DMS114 treated with DMSO at 0.1 percent for 48 hours (cell line): ENCODE measurements around the gene COBL.

Experiments
- DNase-seq: peaks from one replicate; lab custom pipeline; 2025; ENCODE audit not compliant: unreplicated experiment; lab: John Stamatoyannopoulos, UW

The COBL gene

DNA sequence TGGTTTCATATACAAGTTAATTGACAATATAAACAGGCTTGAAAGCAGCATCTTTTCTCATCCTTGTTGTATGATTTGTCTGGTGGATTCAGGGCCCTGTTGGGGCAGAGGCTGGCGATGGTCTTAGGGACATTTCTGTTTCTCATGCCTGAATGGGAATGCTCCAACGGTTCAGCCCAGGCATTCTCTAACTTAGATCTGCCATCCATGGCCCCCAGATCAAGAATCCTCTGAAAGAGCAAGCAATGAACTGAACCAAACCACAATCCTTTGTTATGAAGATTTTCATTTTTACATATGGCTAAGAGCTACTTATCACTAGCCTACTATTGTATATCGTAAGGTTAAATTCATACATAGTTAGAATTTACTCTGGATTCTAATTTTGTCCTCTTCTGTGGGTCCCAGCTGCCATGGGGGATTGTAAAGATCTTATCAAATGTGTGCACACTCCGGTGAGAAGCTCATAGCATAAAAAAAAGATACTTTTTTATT lies 163.9 kb downstream of the COBL start:
- DNase-seq, result no peak

DNA sequence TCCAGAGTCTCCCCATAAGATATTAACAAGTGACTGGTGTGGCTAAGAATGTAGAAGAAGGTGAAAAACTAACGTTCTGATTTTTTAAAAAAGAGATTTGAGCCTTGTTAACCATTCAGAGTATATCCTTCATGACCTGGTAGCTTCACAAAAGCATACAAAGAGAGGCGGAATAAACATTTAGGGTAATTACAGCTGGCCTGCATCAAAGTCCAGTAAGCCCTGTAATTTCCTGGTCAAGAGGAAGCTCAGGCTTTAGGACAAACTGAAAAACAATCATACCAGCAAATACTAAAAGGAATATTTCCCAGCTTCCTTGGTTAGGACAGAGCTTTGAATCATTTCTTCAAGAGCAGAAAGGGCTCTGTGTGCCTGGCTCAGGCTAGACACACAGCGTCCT lies 165.2 kb downstream of the COBL start:
- no peak for DNase-seq

DNA sequence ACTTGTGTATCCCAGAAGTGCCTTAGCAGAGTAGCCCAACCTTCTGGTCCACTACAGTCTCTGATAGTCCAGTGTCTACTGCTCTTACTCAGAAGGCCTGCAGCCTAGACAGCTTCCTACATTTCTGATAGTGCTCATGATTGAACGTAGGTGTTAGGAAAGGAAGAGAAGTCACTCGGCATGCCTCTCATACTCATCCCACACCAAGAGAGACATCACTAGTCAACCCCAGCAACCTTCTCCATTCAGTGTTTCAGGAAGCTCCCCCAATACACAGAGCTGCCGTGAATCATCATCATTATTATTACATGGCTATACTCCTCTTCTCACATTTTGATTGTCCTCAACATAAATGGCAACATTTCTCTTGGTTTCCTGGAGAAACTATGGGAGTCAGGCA lies 166.4 kb downstream of the COBL start:
- DNase-seq, result no peak

DNA sequence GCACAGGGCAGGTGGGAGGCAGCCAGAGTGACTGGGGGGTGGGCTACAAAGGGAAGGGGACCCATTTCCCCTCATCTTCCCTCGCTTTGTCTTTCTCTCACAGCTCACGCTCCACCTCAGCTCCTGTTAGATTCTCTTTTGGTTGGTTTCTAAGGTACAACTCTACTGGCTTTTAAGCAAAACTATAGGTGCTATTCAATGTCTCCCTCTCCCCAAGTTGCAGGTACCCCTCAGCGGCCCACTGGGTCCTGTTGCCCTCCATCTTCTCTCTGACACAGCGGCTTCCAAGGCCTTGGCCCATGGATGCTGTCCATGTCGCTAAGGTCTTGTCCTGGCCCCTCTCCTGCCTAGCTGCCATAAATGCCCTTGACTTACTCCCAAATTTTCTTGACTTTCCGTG lies 168.4 kb downstream of the COBL start:
- no peak for DNase-seq

DNA sequence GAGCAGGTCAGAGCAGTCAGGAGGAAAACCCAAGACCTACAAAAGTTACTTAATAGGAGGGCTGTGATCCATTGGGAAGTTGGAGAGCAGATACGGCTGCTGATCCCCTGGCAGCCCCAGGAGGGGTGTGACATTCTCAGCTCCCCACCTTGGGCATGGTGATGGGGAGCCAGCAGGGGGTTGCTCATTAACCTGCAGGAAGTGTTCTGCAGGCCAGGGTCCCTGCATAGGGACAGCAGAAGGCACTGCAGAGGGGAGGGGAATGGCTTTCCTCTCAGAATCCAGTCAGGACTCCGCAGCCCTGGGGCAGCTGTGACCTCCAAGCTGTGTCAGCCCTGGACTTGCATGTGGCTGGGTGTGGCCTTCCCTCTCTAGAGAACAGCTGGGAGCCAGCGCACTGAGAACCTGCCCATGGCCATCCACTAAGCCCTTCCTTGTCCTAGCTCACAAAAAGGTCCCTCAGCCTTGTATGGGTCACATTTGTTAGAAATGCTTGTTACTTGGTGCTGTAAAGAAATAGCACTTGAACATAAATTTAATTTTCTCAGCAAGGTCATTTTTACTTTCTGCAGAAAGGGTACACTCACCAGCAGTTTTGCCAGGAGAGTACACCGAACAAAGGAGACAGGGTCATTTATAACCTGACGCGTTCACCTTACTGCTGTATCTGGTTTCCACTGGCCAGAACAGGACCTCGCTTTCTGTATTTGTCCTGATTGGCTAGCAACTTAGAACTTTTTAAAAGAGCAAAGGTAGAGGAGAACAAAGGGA lies 169.6 kb downstream of the COBL start:
- DNase-seq, result no peak

DNA sequence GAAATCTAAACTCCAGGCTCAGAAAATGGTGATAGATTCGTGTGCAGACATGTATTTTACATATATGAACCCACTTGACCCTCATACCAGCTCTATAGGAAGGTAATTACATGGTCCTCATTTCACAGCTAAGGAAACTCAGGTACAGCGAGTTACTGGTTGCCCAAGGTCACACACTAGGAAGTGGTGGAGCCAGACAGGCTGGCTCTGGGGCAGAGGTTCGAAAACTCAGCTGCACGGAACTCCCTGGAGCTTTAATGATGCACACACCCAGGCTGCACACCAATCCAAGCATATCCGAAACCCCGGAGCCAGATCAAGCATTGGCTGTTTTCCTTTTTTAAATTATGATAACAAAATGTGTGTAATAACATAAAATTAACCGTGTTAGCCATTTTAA lies 172.4 kb downstream of the COBL start:
- DNase-seq, result no peak

DNA sequence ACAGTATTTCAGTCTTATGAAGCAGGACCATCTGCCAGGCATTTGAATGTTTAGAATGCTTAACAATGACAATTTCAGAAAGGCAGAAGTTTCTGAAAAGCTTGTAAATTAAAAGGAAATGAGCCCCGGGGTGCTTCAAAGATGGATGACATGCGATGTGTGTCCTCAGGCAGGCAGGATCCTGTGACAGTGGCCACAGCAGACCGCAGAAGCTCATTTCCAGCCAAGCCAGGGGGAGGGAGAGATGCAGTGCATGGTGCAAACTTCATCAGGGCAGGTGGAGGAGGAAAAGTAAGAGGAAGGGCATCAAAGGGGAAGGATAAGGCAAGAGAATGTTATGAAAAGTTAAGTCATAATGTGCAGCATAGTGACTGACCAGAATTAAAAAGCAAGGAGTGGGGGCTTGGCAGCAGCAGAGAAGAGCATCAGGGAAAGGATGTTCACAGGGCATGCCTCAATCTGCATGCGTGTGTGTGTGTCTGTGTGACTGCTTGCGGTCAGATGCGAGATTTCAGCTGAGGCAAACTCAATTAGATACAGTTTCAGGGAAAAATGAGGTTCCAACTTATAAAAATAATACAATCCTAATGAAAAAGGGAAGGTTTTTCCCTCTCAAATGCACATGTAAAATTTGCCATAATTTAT lies 173.7 kb downstream of the COBL start:
- no peak for DNase-seq

DNA sequence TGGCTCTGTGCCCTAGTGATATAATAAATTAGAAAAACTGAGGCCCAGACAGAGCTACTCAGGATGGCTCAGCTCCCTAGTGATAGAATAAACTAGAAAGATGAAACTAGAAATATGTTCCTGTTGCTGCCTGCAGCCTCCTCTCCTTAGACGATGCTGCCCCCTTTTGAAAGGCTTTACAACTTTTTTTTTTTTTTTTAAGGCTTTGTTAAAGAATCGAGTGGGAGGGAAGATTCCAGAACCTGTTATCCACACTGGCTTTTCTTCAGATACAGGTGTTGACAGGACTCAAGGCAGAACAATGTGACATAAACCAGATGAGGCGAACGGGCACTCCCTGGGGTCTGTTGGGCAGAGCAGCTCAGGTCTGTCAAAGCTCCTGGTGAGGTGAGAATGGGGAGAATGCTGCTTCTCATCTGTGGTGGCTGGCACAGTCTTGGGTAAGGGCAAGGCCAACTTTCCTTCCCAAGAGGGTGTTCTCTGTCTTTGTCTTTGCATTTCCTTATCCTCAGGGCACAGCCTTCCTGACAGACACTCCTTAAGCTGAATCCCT lies 175.1 kb downstream of the COBL start:
- peak; percentile 26 for DNase-seq

DNA sequence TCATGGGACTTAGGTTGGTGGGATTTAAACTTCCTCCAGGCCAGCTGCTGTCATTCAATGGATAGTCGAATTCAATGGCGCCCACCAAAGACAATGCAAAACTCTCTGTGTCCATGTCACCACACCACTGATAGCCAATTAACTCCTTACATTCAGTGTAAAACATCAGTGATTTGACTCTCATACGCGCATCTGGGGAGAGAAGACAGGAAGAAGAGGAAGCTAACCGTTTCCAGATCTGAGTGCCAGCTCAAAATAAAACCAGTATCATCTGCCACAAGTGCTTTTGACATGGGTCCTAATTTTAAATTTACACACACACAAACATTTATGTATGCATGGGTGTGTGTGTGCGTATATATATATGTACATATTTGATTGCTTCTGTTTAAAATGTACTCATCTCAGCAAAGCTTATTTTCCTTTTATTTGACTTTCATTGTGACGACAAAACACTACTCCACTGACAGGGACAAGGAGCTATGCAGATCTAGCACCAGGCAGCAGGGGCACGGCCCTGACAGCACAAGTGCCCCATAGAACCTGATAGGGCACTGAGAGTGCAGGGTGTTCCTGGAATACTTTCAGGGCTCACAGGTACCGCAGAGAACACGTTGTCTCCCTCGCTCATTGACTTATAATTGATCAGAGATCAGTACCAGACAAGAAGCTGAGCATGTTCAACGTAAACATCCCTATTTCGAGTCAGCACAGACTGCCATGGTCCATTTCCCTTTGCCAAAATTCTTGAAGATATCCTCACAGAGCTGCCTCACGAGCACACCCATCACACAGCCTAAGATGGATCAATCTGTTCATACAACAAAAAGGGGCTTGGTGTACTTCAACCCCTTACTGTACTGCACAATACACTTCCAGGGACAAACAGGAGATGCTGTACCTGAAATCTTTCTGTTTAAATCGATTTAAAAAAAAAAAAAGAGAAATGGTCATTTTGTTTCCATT lies 176.1 kb downstream of the COBL start:
- no peak for DNase-seq

DNA sequence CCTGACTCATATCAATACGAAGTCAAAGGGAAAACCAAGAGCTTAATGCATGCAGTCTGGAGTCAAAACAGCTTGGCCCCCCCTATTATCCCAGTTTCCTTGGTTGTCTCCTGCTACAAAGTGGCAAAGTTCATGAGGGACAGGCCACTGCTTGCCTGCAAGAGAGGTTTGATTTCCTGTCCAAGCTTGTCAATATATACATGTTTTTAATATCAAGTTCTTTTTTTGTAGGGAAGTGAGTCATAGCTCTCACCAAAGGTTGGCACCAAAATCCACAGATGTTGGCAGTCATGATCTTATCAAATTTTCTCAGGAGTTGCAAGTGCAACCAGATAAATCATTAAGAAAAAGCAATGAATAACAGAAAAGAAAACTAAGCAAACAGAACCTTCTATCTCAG lies 176.8 kb downstream of the COBL start:
- DNase-seq, result no peak

DNA sequence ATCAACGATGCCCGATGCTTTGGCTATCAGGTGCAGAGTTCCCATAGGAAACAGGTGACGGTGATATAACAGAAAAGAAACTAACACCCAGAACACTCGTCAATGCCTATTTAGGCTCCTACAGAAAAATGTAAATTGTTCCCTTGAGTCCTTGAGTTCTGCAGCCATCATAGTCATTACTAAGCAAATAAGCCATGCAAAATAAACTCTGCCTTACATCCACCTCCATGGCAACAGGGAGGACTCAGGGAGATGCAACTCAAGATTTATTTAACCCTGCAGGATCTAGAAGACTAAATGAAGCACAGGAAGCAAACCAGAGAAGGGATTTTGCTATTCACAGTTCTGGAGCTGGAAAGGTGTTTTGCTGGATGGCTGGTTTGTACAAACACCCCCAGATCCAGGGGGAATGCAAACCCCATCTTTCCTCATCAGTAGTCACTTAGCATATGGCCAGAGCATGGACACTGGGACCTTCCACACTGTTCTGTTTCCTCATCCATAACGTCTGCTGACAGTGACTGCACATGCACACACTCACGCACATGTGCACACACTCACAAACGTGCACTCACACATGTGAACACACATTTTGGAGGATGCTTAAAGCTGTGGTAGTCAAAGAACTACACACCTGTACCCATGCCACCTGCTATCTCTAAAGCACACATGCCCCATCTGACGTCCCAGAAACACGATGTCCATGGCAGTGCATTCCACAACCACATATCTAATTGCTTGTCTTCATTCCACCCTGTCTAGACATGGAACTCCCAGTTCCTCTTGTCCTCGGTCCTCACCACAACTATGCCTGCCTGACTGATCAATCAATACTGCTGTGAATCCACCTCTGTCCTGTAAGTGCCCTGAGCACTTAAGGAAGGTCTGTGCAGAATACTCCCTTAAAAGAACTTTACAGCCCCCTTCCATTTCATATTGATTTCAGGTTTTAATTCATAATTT lies 178.2 kb downstream of the COBL start:
- no peak for DNase-seq

DNA sequence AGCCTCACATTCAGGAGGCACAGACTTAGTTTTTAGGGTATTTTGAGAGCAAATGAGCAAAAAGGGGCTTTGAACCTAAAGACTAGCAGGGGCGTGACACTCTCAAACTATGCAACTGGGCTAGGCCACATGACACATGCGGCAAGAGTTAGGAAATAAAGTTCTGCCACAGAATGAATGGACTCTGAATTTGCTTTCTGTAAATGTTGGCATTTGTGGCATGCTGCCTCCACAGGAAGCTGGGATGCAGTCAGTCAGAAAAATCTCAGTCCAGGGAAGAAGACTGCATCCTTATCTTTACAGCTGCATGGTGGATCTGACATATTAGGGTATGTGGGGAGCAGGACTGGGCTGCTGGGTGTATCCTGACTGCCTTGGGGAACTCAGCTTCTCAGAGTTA lies 181.0 kb downstream of the COBL start:
- no peak for DNase-seq

DNA sequence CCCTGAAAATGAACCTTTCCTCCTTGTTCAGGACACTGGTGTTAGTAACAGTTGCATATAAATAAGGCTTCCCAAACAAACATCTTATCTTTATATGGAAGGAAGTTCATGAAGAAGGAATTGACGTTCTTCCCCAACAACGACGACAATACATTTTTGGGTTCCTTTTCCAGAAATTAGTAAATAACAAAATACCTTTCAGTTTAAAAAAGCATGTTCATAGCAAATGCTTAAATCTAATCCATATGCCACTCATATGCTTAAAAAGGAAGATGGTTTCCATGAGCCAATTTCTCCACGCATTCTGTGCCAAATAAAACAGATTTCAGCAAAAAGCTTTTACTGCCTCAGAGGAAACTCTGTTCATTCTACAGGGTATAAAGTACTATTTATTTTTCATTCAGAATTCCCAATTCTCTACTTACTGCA lies 182.6 kb downstream of the COBL start:
- no peak for DNase-seq

DNA sequence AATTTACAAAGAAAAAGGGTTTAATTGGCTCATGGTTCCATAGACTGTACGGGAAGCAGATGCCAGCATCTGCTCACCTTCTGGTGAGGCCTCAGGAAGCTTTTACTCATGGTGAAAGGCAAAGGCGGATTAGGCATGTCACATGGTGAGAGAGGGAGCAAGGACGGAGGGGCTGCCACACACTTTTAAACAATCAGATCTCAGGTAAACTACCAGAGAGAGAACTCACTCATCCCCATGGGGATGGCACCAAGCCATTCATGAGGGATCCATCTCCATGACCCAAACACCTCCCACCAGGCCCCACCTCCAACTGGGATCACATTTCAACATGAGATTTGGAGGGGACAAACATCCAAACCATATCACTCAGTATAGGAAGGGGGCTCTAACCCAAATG lies 183.9 kb downstream of the COBL start:
- no peak for DNase-seq

DNA sequence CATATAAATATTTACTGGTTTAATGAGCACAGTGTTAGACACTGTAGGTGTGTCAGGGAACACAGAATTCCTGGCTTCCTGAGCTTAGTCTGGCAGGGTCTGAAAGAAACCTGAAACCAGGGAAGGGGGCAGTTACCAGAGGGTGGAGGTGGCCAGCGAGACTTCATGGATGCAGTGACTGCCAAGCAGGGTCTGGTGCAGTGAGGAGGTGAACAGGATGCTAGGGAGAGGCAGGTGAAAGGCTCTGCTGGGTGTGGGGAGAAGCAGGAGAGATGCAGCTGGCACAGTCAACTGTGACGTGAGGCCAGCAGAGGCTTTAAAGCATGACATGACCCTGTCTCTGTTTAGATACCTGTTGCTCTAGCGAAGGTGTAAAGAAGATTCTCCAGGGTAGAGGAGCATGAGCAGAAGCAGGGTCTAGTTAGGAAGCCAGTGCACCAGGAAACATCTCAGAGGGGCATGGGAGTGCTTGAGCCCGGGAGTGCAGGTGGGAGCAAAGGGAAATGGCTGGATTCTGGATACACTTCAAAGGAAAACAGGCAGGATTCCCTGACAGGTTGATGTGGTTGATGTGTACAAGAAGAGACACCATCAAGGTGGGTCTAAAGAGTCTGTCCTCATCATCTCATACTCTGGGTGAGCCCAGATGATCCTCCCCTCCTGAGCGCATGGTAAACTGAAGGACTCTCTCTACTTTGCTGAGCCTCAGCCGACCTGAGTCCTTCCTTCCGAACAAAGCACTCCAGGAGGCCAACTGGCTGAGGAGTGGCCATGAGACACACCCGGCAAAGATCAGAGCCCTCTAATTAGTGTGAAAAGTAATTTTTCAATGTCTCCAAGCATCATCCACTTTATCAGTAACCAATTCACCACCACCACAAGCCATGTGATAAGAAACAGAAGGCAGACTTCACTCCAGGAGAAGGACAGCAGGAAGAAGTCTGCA lies 186.8 kb downstream of the COBL start:
- no peak for DNase-seq

DNA sequence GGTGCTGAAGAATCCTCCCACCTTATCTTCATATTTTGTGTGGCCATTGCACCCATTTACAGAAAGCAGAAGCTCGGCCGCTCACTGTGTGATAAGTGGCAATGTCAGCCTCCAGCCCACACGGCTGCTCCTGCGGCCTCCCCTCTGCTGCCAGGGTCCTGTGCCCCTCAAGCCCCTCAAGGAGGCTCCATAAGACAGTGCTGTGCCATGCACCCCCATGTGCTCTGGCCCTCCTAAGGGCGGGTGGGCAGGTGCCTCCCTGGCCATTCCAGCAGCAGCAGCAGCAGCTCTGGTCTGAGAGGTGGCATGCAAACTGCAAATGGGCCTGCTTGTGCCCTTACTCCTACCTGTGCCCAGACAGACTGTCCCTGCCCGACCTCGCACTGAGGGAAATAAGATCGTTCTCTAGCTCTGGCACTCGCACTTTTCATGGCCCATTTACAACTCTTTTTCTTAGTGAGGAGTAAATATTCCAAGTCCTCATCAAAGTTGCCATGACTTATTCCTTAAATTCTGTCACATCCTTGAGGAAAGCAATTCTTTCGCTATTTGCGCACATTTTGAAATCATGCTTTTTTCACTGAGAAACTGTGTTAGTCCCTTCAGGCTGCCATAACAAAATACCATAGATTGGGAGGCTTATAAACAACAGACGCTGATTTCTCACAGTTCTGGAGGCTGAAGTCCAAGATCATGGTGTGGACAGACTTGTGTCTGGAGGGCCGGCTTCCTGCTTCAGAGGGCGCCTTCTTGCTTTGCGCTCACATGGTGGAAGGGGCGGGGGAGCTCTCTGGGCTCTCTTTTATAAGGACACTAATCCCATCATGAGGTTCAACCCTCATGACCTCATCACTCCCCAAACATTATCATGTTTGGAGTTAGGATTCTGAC lies 187.8 kb downstream of the COBL start:
- no peak for DNase-seq

DNA sequence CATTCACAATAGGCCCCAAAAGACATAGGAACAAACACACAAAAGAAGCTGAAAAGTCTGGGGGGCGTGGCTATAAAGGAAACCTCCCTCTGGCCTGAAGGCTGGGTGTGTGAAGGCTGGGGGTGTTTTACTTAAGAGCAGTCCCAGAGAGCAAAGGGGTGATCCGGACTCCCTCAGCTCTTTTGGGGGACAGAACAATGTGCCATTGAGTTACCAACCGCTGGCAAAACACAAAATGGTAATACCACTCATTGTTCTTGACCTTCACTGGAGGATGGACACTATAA lies 189.0 kb downstream of the COBL start:
- DNase-seq, result no peak
